HepG2 (cell line): ENCODE measurements around the gene BRIP1.

Experiments
- EZH2 ChIP-seq: conservative IDR thresholded peaks from 2 replicates; pipeline ENCODE4 v1.6.1; 2012; ENCODE audit warnings: mild to moderate bottlenecking, low read depth, low read length, moderate library complexity
- POLR2A ChIP-seq, 2 experiments: IDR thresholded peaks; 2 replicates each; pipeline ENCODE4 v1.6.1; 2011; ENCODE audit warnings: low read depth in 2 of 2, low read length in 2 of 2, mild to moderate bottlenecking in 1 of 2, moderate library complexity in 1 of 2; ENCODE audit not compliant: insufficient read depth in 1 of 2
- SSRP1 ChIP-seq: IDR thresholded peaks from 2 replicates; pipeline ENCODE4 v1.6.1; 2016; ENCODE audit warnings: control low read depth
- ZNF792 ChIP-seq: IDR thresholded peaks from 2 replicates; pipeline ENCODE4 v1.6.1; 2016
- ZSCAN20 ChIP-seq: sonication (generic); formaldehyde crosslinking; IDR thresholded peaks from 2 replicates; pipeline ENCODE4 v1.4.0; 2020; ENCODE audit warnings: missing genetic modification reagents, mild to moderate bottlenecking, borderline replicate concordance
- TF ChIP-seq, protein P1 (sequence below): sonication (generic); formaldehyde crosslinking; IDR thresholded peaks from 2 replicates; pipeline ENCODE4 v1.4.0; 2020; ENCODE audit warnings: missing genetic modification reagents
- TF ChIP-seq, protein P2 (sequence below), 2 experiments: sonication (generic) in 1 of 2; formaldehyde crosslinking in 1 of 2; IDR thresholded peaks; 2 replicates each; pipeline versions ENCODE4 v1.4.0 to v1.6.1; 2018 to 2020; ENCODE audit warnings: missing genetic modification reagents in 2 of 2, borderline replicate concordance in 1 of 2, low read depth in 1 of 2, mild to moderate bottlenecking in 1 of 2, missing biosample characterization in 1 of 2

DNA sequence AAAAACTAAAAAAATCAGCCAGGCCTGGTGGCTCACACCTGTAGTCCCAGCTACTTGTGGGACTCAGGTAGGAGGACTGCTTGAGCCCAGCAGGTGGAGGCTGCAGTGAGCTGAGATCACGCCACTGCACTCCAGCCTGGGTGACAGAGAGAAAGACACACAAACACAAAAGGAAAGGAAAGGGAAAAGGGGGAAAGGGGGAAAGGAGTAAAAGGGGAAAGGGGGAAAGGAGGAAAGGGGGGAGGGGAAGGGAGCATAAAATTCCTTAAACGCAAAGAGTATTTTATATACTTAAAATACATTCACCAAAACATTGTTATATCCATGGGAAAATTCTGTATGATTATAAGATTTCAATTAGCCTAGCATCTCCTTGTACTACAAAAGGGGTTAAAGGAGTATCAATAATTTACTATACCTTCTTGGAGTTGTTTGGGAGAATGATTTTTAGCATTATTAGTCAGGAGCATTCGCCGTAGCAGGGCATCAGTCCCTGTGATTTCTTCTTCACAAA is 17.3 kb upstream of the BRIP1 start:
- TF ChIP-seq, protein P1, sequence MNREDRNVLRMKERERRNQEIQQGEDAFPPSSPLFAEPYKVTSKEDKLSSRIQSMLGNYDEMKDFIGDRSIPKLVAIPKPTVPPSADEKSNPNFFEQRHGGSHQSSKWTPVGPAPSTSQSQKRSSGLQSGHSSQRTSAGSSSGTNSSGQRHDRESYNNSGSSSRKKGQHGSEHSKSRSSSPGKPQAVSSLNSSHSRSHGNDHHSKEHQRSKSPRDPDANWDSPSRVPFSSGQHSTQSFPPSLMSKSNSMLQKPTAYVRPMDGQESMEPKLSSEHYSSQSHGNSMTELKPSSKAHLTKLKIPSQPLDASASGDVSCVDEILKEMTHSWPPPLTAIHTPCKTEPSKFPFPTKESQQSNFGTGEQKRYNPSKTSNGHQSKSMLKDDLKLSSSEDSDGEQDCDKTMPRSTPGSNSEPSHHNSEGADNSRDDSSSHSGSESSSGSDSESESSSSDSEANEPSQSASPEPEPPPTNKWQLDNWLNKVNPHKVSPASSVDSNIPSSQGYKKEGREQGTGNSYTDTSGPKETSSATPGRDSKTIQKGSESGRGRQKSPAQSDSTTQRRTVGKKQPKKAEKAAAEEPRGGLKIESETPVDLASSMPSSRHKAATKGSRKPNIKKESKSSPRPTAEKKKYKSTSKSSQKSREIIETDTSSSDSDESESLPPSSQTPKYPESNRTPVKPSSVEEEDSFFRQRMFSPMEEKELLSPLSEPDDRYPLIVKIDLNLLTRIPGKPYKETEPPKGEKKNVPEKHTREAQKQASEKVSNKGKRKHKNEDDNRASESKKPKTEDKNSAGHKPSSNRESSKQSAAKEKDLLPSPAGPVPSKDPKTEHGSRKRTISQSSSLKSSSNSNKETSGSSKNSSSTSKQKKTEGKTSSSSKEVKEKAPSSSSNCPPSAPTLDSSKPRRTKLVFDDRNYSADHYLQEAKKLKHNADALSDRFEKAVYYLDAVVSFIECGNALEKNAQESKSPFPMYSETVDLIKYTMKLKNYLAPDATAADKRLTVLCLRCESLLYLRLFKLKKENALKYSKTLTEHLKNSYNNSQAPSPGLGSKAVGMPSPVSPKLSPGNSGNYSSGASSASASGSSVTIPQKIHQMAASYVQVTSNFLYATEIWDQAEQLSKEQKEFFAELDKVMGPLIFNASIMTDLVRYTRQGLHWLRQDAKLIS (CRISPR knock-in tag): no peak
- no peak for TF ChIP-seq POLR2A (IDR thresholded peaks at IDR 0.05; ENCODE audit: insufficient read depth in 1 of 2, low read depth in 2 of 2, low read length in 2 of 2)
- no peak for TF ChIP-seq ZSCAN20
- no peak for TF ChIP-seq SSRP1 (CRISPR knock-in tag)
- TF ChIP-seq ZNF792 (CRISPR knock-in tag): no peak
- no peak for TF ChIP-seq EZH2
- TF ChIP-seq, protein P2, sequence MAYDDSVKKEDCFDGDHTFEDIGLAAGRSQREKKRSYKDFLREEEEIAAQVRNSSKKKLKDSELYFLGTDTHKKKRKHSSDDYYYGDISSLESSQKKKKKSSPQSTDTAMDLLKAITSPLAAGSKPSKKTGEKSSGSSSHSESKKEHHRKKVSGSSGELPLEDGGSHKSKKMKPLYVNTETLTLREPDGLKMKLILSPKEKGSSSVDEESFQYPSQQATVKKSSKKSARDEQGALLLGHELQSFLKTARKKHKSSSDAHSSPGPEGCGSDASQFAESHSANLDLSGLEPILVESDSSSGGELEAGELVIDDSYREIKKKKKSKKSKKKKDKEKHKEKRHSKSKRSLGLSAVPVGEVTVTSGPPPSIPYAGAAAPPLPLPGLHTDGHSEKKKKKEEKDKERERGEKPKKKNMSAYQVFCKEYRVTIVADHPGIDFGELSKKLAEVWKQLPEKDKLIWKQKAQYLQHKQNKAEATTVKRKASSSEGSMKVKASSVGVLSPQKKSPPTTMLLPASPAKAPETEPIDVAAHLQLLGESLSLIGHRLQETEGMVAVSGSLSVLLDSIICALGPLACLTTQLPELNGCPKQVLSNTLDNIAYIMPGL (CRISPR knock-in tag; IDR thresholded peaks at IDR 0.05; ENCODE audit: borderline replicate concordance in 1 of 2, low read depth in 1 of 2): no peak
